Spleen (tissue), 13 donors: ENCODE measurements around the gene CMC1. TPM values are rescaled to one million over a fixed set of nuclear protein-coding genes. Genes with fewer than 3 reads are reported as not detected.
A peak's percentile ranks its signal among the peaks of the same experiment; 100 is the strongest.
"Not testable (repeated sequence)": the region's sequence is repeated elsewhere in the genome, so short reads cannot be mapped to it uniquely, and the experiment has no call there.

Experiments used
- DNase-seq: peaks from one replicate; pipeline ENCODE4 v3.0.0-alpha.2; 2020
- H3K27ac ChIP-seq, 8 donors: fragments of 200-600 bp; sonication (generic) in 7 of 8; 1 replicate in 4 of 8; 2 replicates in 4 of 8; pipeline versions ENCODE4 v1.5.0 to v1.8.0; 2016 to 2021; ENCODE audit warnings: inconsistent platforms in 4 of 8, mild to moderate bottlenecking in 4 of 8, moderate library complexity in 1 of 8
- H3K27me3 ChIP-seq, 7 donors: fragments of 200-600 bp; sonication (generic) in 6 of 7; replicated peaks in 1 of 7; 1 replicate in 4 of 7; 2 replicates in 3 of 7; pipeline versions ENCODE4 v1.5.0 to v1.8.0; 2016 to 2021; ENCODE audit warnings: inconsistent platforms in 3 of 7, mild to moderate bottlenecking in 1 of 7
- H3K36me3 ChIP-seq, 6 donors: fragments of 200-600 bp; sonication (generic) in 5 of 6; 1 replicate in 4 of 6; 2 replicates in 2 of 6; pipeline versions ENCODE4 v1.5.0 to v1.8.0; 2016 to 2021; ENCODE audit warnings: inconsistent platforms in 2 of 6
- H3K4me1 ChIP-seq, 6 donors: fragments of 200-600 bp; sonication (generic) in 5 of 6; 1 replicate in 3 of 6; 2 replicates in 3 of 6; pipeline versions ENCODE4 v1.5.0 to v1.8.0; 2016 to 2021; ENCODE audit warnings: inconsistent platforms in 3 of 6
- H3K4me3 ChIP-seq, 8 donors: fragments of 200-600 bp; sonication (generic) in 7 of 8; 1 replicate in 4 of 8; 2 replicates in 4 of 8; pipeline versions ENCODE4 v1.5.0 to v1.8.0; 2016 to 2021; ENCODE audit warnings: inconsistent platforms in 4 of 8, mild to moderate bottlenecking in 4 of 8, moderate library complexity in 2 of 8
- H3K9me3 ChIP-seq, 8 donors: fragments of 200-600 bp; sonication (generic) in 7 of 8; 1 replicate in 4 of 8; 2 replicates in 4 of 8; pipeline versions ENCODE4 v1.5.0 to v1.8.0; 2016 to 2021; ENCODE audit warnings: inconsistent platforms in 4 of 8
- POLR2A ChIP-seq, 3 donors: fragments of 450-650 bp; IDR thresholded peaks; one replicate each; pipeline ENCODE4 v1.5.1; 2017; ENCODE audit warnings: antibody characterized with exemption in 3 of 3, mild to moderate bottlenecking in 1 of 3
- POLR2AphosphoS5 ChIP-seq, 3 donors: sonication (generic); formaldehyde crosslinking; IDR thresholded peaks; one replicate each; pipeline ENCODE4 v1.5.1; 2017; ENCODE audit warnings: antibody characterized with exemption in 3 of 3
- WGBS, 5 donors: extraction: QIAGEN DNeasy Blood & Tissue Kit in 3 of 5; methylation state at CpG; one replicate each; pipeline versions ENCODE4 v1.1.5 to v1.1.7; 2013 to 2018; 5-methylcytosine and 5-hydroxymethylcytosine counted together
- intact Hi-C: fragments of 100-400 bp; cut with DNase I; formaldehyde crosslinking; loops from one replicate; pipeline ENCODE4 v1.15.0; 2023; ENCODE audit warnings: low total_unique reads
- long read RNA-seq, 2 donors: transcript quantifications; one replicate each; lab custom pipeline, GENCODE V29; 2026
- polyA plus RNA-seq, 3 donors: library from polyadenylated mRNA; stranded (reverse); fragments of 200-250 nt; gene quantifications; one replicate each; pipeline ENCODE4 v1.2.1, GENCODE V29; 2013
- total RNA-seq, 7 donors: library from RNA; depleted of rRNA in 3 of 7; stranded (reverse); fragments of >200 nt in 3 of 7; fragmentation: NEBNext Ultra II Directional in 4 of 7; extraction: Animal tissue kit (Norgen Biotek cat#: 25700) in 4 of 7; gene quantifications; one replicate each; pipeline versions ENCODE4 v1.1.0 to v1.2.1, GENCODE V29; 2016 to 2021
- TF ChIP-seq, protein P1 (sequence below), 11 experiments: fragments of 200-600 bp in 7 of 11; fragments of 450-650 bp in 4 of 11; sonication (generic) in 4 of 11; IDR thresholded peaks in 8 of 11; conservative IDR thresholded peaks in 3 of 11; 1 replicate in 7 of 11; 2 replicates in 4 of 11; pipeline versions ENCODE4 v1.4.0 to v1.8.0; 2016 to 2021; ENCODE audit warnings: antibody characterized with exemption in 11 of 11, inconsistent platforms in 4 of 11, mild to moderate bottlenecking in 1 of 11
- donor health status: healthy with polysubstance abuse.
- donor health status: DM: no; HTN: no; CAD: no; lungs with moderate emphysema.
- donor health status: DM: no; HTN: no; CAD: no.
- donor health status: Bipolar disorder and iron deficiency.
- donor health status: healthy.
- donor health status: DM: no; HTN: no; CAD: no.
- donor health status: DM: yes; HTN: yes; CAD: no.

CMC1 gene, protein sequence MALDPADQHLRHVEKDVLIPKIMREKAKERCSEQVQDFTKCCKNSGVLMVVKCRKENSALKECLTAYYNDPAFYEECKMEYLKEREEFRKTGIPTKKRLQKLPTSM
- total RNA-seq (10 to 100 TPM; 32.8 to 54.1 (median 39.6) TPM), polyA plus RNA-seq (10 to 100 TPM; 34.8 to 59.5 (median 40.3) TPM)
- long read RNA-seq, donor 1, full-length matches to known transcripts, result 21 of 21 reads
- long read RNA-seq, donor 1, partial matches to known transcripts, result 0 of 21 reads
- long read RNA-seq, donor 1, other reads (novel, unspliced or antisense), result 0 of 21 reads
- long read RNA-seq, donor 2, full-length matches to known transcripts, result 25 of 25 reads
- long read RNA-seq, donor 2, partial matches to known transcripts, result 0 of 25 reads
- long read RNA-seq, donor 2, other reads (novel, unspliced or antisense), result 0 of 25 reads

DNA sequence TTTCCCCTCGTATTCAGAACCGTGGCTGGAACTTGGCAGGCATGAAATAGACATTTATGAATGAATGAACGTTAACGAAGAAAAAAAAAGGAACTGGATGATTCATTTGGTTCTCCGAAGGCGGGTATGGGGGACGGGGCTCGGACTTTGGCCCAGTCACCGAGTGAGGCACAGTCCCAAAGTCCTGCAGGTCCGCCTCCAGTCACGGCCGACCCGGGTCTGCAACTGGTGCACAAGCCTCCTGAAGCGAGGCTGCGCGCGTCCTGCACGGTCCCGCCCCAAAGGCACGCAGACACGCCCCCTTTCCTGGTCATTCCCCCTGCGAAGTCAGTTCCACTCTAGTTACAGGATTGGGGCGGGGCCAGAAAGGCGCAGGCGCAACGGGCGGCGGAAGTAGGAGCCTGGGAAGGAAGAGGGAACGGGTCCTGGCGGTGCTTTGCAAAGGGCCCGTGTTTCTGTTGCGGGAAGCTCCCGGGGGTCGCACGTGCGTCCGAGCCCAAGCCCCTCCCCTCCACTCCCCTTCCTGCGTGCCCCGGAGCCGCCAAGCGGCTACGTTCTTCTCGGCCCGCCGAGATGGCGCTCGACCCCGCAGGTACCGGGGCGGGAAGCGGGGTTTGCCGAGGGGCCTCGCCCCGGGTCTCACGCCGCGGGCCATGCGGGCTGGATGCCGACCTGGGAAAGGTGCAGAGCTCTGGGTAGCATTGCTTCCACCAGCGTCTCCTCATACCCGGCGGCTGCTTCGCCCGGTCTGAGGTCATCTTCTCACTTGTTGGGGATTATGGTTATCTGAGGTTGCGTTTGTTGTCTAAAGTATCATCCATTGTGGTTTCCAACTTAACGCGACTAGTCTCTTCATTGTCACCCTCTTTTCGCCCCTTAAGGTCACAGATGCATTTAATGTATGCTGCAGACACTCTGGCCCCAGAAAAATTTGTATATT lies at the start of gene CMC1:
CMC1 (plus strand) TSS at position 399 of the 940 bp plus-strand sequence; CDS start at position 574, 175 bp downstream.
- no peaks in the 10 kb centered on the region for H3K36me3 ChIP-seq
- 0 to 1% (median 0%) methylated on average over 39 to 68 of the region's 68 CpGs for WGBS, 5 donors
- H3K27ac ChIP-seq, result peak within 1 kb of the TSS; percentile 83 to 90 (median 88)
- peak within 1 kb of the TSS; percentile 75 to 100 (median 90) for H3K4me3 ChIP-seq
- peak; percentile 98 for DNase-seq
- H3K4me1 ChIP-seq, result peaks cover 12 to 59% (median 45%) of the 10 kb centered on the region in 6 donors
- intact Hi-C loops, result no loop called here
- no peaks in the 10 kb centered on the region for H3K9me3 ChIP-seq
- TF ChIP-seq POLR2A (IDR thresholded peaks at IDR 0.05), result peak in 1 of 3 donors; percentile 71
- TF ChIP-seq, protein P1, sequence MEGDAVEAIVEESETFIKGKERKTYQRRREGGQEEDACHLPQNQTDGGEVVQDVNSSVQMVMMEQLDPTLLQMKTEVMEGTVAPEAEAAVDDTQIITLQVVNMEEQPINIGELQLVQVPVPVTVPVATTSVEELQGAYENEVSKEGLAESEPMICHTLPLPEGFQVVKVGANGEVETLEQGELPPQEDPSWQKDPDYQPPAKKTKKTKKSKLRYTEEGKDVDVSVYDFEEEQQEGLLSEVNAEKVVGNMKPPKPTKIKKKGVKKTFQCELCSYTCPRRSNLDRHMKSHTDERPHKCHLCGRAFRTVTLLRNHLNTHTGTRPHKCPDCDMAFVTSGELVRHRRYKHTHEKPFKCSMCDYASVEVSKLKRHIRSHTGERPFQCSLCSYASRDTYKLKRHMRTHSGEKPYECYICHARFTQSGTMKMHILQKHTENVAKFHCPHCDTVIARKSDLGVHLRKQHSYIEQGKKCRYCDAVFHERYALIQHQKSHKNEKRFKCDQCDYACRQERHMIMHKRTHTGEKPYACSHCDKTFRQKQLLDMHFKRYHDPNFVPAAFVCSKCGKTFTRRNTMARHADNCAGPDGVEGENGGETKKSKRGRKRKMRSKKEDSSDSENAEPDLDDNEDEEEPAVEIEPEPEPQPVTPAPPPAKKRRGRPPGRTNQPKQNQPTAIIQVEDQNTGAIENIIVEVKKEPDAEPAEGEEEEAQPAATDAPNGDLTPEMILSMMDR (IDR thresholded peaks at IDR 0.05 in 8 of 11, conservative IDR thresholded peaks at IDR 0.05 in 3 of 11), result peak in 3 of 11 experiments; percentile 10 to 20 (median 18)
- TF ChIP-seq POLR2AphosphoS5 (IDR thresholded peaks at IDR 0.05), result peak; percentile 94 to 98 (median 96)
- no peaks in the 10 kb centered on the region for H3K27me3 ChIP-seq

DNA sequence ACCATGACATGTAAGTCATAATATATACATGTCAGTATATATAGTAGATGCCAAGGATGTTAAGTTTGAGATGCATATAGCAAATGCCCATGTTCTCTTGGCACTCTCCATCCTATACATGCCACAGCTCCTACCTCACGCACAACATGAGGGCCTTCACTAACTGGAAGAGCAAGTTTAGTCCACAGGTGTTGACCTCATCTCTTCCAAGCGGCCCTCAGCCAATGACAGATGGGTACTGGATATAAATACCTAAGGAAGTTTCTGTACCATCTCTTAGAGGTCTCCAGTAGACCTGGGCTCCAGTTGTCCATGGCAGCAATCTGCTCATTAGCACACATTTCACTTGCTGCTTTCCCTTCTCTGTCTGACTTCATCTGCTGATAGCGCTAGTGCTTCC lies 43.3 kb upstream of the CMC1 start:
- Histone ChIP-seq H3K9me3 (peaks cover 0 to 6% (median 0%) of the 10 kb centered on the region in 8 donors), H3K27me3 (no peaks in the 10 kb centered on the region), H3K4me1 (no peaks in the 10 kb centered on the region), H3K4me3 (no peak overlapping the region), H3K36me3 (no peaks in the 10 kb centered on the region), H3K27ac (no peak overlapping the region)
- DNase-seq, result no peak
- intact Hi-C loops, result no loop called here
- TF ChIP-seq POLR2A (IDR thresholded peaks at IDR 0.05), result no peak
- TF ChIP-seq, protein P1 (IDR thresholded peaks at IDR 0.05 in 8 of 11, conservative IDR thresholded peaks at IDR 0.05 in 3 of 11), result no peak
- no peak for TF ChIP-seq POLR2AphosphoS5 (IDR thresholded peaks at IDR 0.05)
- 87 to 94% (median 93%) methylated on average over 3 of the region's 3 CpGs for WGBS, 5 donors

DNA sequence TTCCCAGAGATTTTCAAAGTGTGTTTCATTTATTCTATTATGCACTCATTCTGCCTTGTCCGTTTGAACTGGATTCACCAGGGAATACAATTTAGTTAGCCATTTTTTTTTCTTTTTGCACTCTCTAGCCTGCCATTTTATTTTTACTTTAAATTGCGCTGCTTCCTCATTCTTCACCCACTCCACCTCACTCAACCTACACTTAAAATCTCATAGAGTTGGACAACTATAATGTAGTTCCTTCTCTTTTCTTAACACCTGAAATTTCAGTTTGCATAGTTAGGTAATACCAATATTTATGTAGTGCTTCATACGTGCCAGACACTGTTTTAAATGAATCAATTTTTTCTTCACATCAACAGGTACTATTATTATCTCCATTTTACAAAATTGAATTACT lies 42.4 kb upstream of the CMC1 start:
- H3K36me3 ChIP-seq, result no peaks in the 10 kb centered on the region
- no peak overlapping the region for H3K27ac ChIP-seq
- no peaks in the 10 kb centered on the region for H3K27me3 ChIP-seq
- TF ChIP-seq POLR2A (IDR thresholded peaks at IDR 0.05) (no peak), POLR2AphosphoS5 (IDR thresholded peaks at IDR 0.05) (no peak)
- TF ChIP-seq, protein P1 (IDR thresholded peaks at IDR 0.05 in 8 of 11, conservative IDR thresholded peaks at IDR 0.05 in 3 of 11), result no peak
- intact Hi-C loops, result no loop called here
- H3K9me3 ChIP-seq, result peaks cover 0 to 6% (median 0%) of the 10 kb centered on the region in 8 donors
- WGBS, 5 donors, result 77 to 93% (median 84%) methylated on average over 3 of the region's 3 CpGs
- no peak overlapping the region for H3K4me3 ChIP-seq
- DNase-seq, result no peak
- no peaks in the 10 kb centered on the region for H3K4me1 ChIP-seq

DNA sequence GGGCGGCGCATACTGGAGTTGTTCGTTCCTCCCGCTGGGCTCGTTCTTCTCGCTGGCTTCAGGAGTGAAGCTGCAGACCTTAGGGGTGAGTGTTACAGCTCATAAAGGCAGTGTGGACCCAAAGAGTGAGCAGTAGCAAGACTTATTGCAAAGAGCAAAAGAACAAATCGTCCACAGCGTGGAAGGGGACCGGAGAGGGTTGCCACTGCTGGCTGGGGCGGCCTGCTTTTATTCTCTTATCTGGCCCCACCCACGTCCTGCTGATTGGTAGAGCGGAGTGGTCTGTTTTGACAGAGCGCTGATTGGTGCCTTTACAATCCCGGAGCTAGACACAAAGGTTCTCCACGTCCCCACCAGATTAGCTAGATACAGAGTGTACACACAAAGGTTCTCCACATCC lies 41.8 kb upstream of the CMC1 start:
- H3K27ac ChIP-seq, H3K27me3 ChIP-seq, DNase-seq, H3K4me3 ChIP-seq, intact Hi-C loops, H3K4me1 ChIP-seq, H3K36me3 ChIP-seq, H3K9me3 ChIP-seq: not testable (repeated sequence)
- 94 to 96% (median 95%) methylated on average over 15 of the region's 15 CpGs for WGBS, 5 donors

DNA sequence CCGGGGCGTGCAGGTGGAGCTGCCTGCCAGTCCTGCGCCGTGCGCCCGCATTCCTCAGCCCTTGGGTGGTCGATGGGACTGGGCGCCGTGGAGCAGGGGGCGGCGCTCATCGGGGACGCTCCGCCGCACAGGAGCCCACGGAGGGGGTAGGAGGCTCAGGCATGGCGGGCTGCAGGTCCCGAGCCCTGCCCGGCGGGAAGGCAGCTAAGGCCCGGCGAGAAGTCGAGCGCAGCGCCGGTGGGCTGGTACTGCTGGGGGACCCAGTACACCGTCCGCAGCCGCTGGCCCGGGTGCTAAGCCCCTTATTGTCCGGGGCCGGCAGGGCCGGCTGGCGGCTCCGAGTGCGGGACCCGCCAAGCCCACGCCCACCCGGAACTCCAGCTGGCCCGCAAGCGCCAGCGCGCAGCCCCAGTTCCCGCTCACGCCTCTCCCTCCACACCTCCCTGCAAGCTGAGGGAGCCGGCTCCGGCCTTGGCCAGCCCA lies 41.0 kb upstream of the CMC1 start:
- intact Hi-C loops, H3K9me3 ChIP-seq, H3K27ac ChIP-seq, H3K4me1 ChIP-seq, H3K36me3 ChIP-seq, H3K27me3 ChIP-seq: not testable (repeated sequence)
- peak; percentile 73 for DNase-seq
- H3K4me3 ChIP-seq, result peak overlapping the region in 4 of 8 donors; percentile 2 to 45 (median 28)
- 62 to 96% (median 76%) methylated on average over 9 to 47 of the region's 47 CpGs for WGBS, 5 donors
